Myocyte (in vitro differentiated cells): ENCODE data around the gene NXPE1. TPM values are rescaled to one million over a fixed set of nuclear protein-coding genes. Genes with fewer than 3 reads are reported as not detected.

Experiments
- DNase-seq: peaks from one replicate; pipeline ENCODE4 v3.0.0-alpha.2; 2012; ENCODE audit warnings: low read depth
- total RNA-seq: library from RNA; depleted of rRNA; stranded (reverse); fragments of >200 nt; gene quantifications from 2 replicates; pipeline ENCODE4 v1.2.3, GENCODE V29; 2014

NXPE1 gene
- total RNA-seq, 1 donor from 2014 or later: not detected

- peak; percentile 2 for DNase-seq
These were observed 3.4 kb upstream of the NXPE1 start for GRCh38 chr11:114563077-114563476.

- DNase-seq: no peak
These were observed 2.7 kb upstream of the NXPE1 start for GRCh38 chr11:114562166-114562916.

- DNase-seq: no peak
These were observed 3.5 kb downstream of the NXPE1 start for GRCh38 chr11:114556135-114556534.

- peak; percentile 32 for DNase-seq
These were observed 6.0 kb downstream of the NXPE1 start for GRCh38 chr11:114553642-114554041.

- DNase-seq: no peak
These were observed 8.6 kb downstream of the NXPE1 start for GRCh38 chr11:114551060-114551459.

GRCh38 chr11:114525682-114526081 lies 34.0 kb downstream of the NXPE1 start:
- DNase-seq: no peak

- no peak for DNase-seq
These were observed 35.6 kb downstream of the NXPE1 start for GRCh38 chr11:114524122-114524521.

- no peak for DNase-seq
These were observed 36.9 kb downstream of the NXPE1 start for GRCh38 chr11:114522818-114523217.

- DNase-seq: no peak
These were observed 48.1 kb downstream of the NXPE1 start for GRCh38 chr11:114511538-114511937.

GRCh38 chr11:114511079-114511478 lies 48.6 kb downstream of the NXPE1 start:
- no peak for DNase-seq

GRCh38 chr11:114501901-114502300 lies 57.8 kb downstream of the NXPE1 start:
- DNase-seq: no peak

GRCh38 chr11:114499756-114500155 lies 59.9 kb downstream of the NXPE1 start:
- no peak for DNase-seq

- DNase-seq: no peak
These were observed 62.8 kb downstream of the NXPE1 start for GRCh38 chr11:114496915-114497314.

- DNase-seq: no peak
These were observed 75.8 kb downstream of the NXPE1 start for GRCh38 chr11:114483929-114484328.

GRCh38 chr11:114482114-114482513 lies 77.6 kb downstream of the NXPE1 start:
- no peak for DNase-seq

GRCh38 chr11:114479331-114479730 lies 80.3 kb downstream of the NXPE1 start:
- no peak for DNase-seq

- DNase-seq: no peak
These were observed 80.9 kb downstream of the NXPE1 start for GRCh38 chr11:114478768-114479167.

GRCh38 chr11:114478001-114478410 lies 81.7 kb downstream of the NXPE1 start:
- no peak for DNase-seq

- DNase-seq: no peak
These were observed 87.0 kb downstream of the NXPE1 start for GRCh38 chr11:114472661-114473060.
